ENCODE measurements around the gene ADSL.

DNA sequence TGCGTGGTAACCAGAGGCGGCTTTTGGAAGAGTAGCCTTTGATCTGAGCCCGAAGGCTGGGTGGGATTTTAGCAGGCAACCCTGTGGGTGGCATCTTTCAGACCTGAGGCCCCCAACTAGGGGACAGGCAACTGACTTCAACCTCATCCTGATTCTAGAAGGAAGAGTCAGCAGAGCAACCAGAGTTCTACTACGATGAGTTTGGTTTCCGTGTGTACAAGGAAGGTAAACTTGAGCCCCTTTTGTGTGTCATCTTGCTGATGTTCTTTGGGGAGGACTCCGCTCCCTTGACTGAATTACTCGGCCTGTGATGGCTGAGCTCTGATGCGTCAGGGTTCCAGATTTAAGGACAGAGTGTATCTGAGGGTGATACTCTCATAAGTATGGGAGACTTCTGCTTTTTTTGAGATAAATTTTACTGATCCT lies 55.7 kb downstream of the ADSL start:
- TF ChIP-seq, protein P1, sequence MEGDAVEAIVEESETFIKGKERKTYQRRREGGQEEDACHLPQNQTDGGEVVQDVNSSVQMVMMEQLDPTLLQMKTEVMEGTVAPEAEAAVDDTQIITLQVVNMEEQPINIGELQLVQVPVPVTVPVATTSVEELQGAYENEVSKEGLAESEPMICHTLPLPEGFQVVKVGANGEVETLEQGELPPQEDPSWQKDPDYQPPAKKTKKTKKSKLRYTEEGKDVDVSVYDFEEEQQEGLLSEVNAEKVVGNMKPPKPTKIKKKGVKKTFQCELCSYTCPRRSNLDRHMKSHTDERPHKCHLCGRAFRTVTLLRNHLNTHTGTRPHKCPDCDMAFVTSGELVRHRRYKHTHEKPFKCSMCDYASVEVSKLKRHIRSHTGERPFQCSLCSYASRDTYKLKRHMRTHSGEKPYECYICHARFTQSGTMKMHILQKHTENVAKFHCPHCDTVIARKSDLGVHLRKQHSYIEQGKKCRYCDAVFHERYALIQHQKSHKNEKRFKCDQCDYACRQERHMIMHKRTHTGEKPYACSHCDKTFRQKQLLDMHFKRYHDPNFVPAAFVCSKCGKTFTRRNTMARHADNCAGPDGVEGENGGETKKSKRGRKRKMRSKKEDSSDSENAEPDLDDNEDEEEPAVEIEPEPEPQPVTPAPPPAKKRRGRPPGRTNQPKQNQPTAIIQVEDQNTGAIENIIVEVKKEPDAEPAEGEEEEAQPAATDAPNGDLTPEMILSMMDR (IDR thresholded peaks at IDR 0.05; ENCODE audit: low read depth, low read length) = no peak
- TF ChIP-seq EZH2phosphoT487 (IDR thresholded peaks at IDR 0.05; ENCODE audit: low read depth) = no peak
